ENCODE results near the gene GZMB.

The GZMB gene

GRCh38 chr14:24632336-24632735 is 1.7 kb downstream of the GZMB start (continued):
- TF ChIP-seq POU6F1 (CRISPR knock-in tag; IDR thresholded peaks at IDR 0.05; ENCODE audit: borderline replicate concordance, low read depth), result no peak
- no peak for TF ChIP-seq PPARA (CRISPR knock-in tag; IDR thresholded peaks at IDR 0.05; ENCODE audit: borderline replicate concordance)
- no peak for TF ChIP-seq CSDC2 (CRISPR knock-in tag; IDR thresholded peaks at IDR 0.05)

GRCh38 chr14:24631749-24632335 is 2.1 kb downstream of the GZMB start:
- no peak for ATAC-seq

More at GRCh38 chr14:24631749-24632335, 2.1 kb downstream of the GZMB start:
- TF ChIP-seq SNAI2 (CRISPR knock-in tag; IDR thresholded peaks at IDR 0.05) (no peak), GLIS3 (CRISPR knock-in tag; IDR thresholded peaks at IDR 0.05) (no peak), ARNTL (CRISPR knock-in tag; IDR thresholded peaks at IDR 0.05; ENCODE audit: borderline replicate concordance, low read depth) (no peak), CREB5 (CRISPR knock-in tag; IDR thresholded peaks at IDR 0.05; ENCODE audit: low read depth) (no peak), ZC3H10 (CRISPR knock-in tag; IDR thresholded peaks at IDR 0.05) (no peak), RARB (CRISPR knock-in tag; IDR thresholded peaks at IDR 0.05) (no peak), ZNF8 (CRISPR knock-in tag; IDR thresholded peaks at IDR 0.05) (no peak), TOX (CRISPR knock-in tag; IDR thresholded peaks at IDR 0.05; ENCODE audit: borderline replicate concordance) (no peak), ISL1 (CRISPR knock-in tag; IDR thresholded peaks at IDR 0.05) (no peak), ZNF565 (CRISPR knock-in tag; conservative IDR thresholded peaks at IDR 0.05; ENCODE audit: low read depth) (no peak), ESRRG (CRISPR knock-in tag; IDR thresholded peaks at IDR 0.05) (no peak), ZFP30 (CRISPR knock-in tag; IDR thresholded peaks at IDR 0.05) (no peak), CSRNP3 (CRISPR knock-in tag; IDR thresholded peaks at IDR 0.05) (no peak), PPARA (CRISPR knock-in tag; IDR thresholded peaks at IDR 0.05; ENCODE audit: borderline replicate concordance) (no peak), PATZ1 (CRISPR knock-in tag; IDR thresholded peaks at IDR 0.05; ENCODE audit: borderline replicate concordance) (no peak), TSHZ2 (CRISPR knock-in tag; IDR thresholded peaks at IDR 0.05) (no peak), POU6F1 (CRISPR knock-in tag; IDR thresholded peaks at IDR 0.05; ENCODE audit: borderline replicate concordance, low read depth) (no peak)
